ENCODE measurements around the gene MIF. TPM values are rescaled to one million over a fixed set of nuclear protein-coding genes. Genes with fewer than 3 reads are reported as not detected.

The MIF gene
- total and polyA plus RNA-seq, 2 donors from 2014 or later, result 505 to 1,211 TPM

DNA sequence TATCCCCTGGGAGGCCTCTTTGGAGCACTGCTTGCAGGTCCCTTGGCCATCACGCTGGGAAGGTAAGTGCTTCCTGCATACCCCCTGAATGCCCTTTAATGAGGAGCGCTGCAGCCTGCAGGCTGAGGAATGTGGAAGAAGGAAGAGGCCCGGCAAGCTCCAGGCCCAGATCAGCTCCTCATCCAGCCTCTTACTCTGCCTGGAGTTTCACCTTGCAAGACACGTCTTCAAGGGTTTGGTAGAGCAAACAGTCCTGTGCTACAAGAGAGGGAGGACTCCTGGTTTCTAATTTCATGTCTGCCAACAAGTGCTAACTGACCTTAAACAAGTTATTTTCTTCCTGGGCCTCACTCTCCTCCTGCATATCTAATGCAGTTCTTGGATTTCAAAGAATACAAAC is 25.6 kb upstream of the MIF start:
- no peak overlapping the region for H3K9ac ChIP-seq (ENCODE audit: low read length in 3 of 3)
- H3K4me1 ChIP-seq (ENCODE audit: control insufficient read depth in 2 of 3, insufficient read depth in 2 of 3, low read depth in 1 of 3, low read length in 3 of 3), result no peaks in the 10 kb centered on the region
- intact Hi-C loops (cut with DNase I), result no loop called here
- no peak overlapping the region for H3K4me3 ChIP-seq (ENCODE audit: low read length in 3 of 3)
- no peaks in the 10 kb centered on the region for H3K27me3 ChIP-seq (ENCODE audit: control insufficient read depth, insufficient read depth, low read length)
- TF ChIP-seq, protein P1, sequence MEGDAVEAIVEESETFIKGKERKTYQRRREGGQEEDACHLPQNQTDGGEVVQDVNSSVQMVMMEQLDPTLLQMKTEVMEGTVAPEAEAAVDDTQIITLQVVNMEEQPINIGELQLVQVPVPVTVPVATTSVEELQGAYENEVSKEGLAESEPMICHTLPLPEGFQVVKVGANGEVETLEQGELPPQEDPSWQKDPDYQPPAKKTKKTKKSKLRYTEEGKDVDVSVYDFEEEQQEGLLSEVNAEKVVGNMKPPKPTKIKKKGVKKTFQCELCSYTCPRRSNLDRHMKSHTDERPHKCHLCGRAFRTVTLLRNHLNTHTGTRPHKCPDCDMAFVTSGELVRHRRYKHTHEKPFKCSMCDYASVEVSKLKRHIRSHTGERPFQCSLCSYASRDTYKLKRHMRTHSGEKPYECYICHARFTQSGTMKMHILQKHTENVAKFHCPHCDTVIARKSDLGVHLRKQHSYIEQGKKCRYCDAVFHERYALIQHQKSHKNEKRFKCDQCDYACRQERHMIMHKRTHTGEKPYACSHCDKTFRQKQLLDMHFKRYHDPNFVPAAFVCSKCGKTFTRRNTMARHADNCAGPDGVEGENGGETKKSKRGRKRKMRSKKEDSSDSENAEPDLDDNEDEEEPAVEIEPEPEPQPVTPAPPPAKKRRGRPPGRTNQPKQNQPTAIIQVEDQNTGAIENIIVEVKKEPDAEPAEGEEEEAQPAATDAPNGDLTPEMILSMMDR (IDR thresholded peaks at IDR 0.05; ENCODE audit: borderline replicate concordance, extremely low read depth, insufficient read depth), result no peak
- H3K27ac ChIP-seq (ENCODE audit: low read depth in 2 of 2, low read length in 2 of 2), result no peak overlapping the region
- H3K9me3 ChIP-seq (ENCODE audit: control insufficient read depth in 2 of 3, insufficient read depth in 1 of 3, low read length in 3 of 3), result no peaks in the 10 kb centered on the region
- peaks cover 0 to 30% (median 27%) of the 10 kb centered on the region in 3 donors for H3K36me3 ChIP-seq (ENCODE audit: control insufficient read depth in 2 of 3, insufficient read depth in 3 of 3, low read length in 3 of 3)
- DNase-seq, result no peak
- no peak for FAIRE-seq

DNA sequence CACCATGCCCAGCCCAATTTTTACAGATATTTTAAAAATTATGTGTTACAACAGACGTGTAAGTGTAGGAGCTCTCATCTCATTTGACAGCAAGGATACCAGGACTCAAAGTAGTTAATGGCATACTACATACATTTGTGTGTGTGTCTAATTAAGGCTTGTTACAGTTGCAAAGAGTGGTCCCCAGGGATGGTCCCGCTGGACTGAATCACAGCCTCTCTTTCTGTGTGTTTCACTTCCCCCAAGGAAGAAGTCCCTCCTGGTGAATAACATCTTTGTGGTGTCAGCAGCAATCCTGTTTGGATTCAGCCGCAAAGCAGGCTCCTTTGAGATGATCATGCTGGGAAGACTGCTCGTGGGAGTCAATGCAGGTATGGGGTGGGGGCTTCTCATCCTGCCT is 19.3 kb upstream of the MIF start:
- TF ChIP-seq, protein P1 (IDR thresholded peaks at IDR 0.05; ENCODE audit: borderline replicate concordance, extremely low read depth, insufficient read depth), result no peak
- no peak overlapping the region for H3K27ac ChIP-seq (ENCODE audit: low read depth in 2 of 2, low read length in 2 of 2)
- H3K9me3 ChIP-seq (ENCODE audit: control insufficient read depth in 2 of 3, insufficient read depth in 1 of 3, low read length in 3 of 3), result no peaks in the 10 kb centered on the region
- DNase-seq, result peak in 1 of 5 donors; percentile 8
- H3K4me3 ChIP-seq (ENCODE audit: low read length in 3 of 3), result no peak overlapping the region
- peaks cover 5 to 36% (median 10%) of the 10 kb centered on the region in 3 donors for H3K36me3 ChIP-seq (ENCODE audit: control insufficient read depth in 2 of 3, insufficient read depth in 3 of 3, low read length in 3 of 3)
- intact Hi-C loops (cut with DNase I), result no loop called here
- no peak for FAIRE-seq
- no peaks in the 10 kb centered on the region for H3K27me3 ChIP-seq (ENCODE audit: control insufficient read depth, insufficient read depth, low read length)
- H3K9ac ChIP-seq (ENCODE audit: low read length in 3 of 3), result no peak overlapping the region
- peaks cover 0 to 12% (median 5%) of the 10 kb centered on the region in 3 donors for H3K4me1 ChIP-seq (ENCODE audit: control insufficient read depth in 2 of 3, insufficient read depth in 2 of 3, low read depth in 1 of 3, low read length in 3 of 3)

DNA sequence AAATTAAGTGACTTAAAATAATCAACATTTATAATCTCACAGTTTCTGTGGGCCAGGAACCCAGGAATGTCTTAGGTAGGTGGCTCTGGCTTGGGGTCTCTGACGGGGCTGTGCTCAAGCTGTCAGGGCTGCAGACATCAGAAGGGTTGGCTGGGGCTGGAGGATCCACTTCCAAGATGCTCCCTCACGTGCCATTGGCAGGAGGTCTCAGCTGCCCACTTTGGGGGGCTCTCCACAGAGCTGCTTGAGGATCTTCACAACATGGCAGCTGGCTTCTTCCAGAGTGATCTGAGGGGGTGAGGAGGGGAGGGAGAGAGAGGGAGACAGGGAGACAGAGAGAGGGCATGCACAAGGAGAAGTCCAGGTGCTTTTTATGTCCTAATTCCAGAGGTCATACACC is 18.4 kb upstream of the MIF start:
- H3K4me1 ChIP-seq (ENCODE audit: control insufficient read depth in 2 of 3, insufficient read depth in 2 of 3, low read depth in 1 of 3, low read length in 3 of 3), result peaks cover 0 to 12% (median 5%) of the 10 kb centered on the region in 3 donors
- intact Hi-C loops (cut with DNase I), result no loop called here
- H3K27me3 ChIP-seq (ENCODE audit: control insufficient read depth, insufficient read depth, low read length), result no peaks in the 10 kb centered on the region
- H3K9ac ChIP-seq (ENCODE audit: low read length in 3 of 3), result no peak overlapping the region
- peak in 1 of 5 donors; percentile 53 for DNase-seq
- no peak overlapping the region for H3K4me3 ChIP-seq (ENCODE audit: low read length in 3 of 3)
- H3K36me3 ChIP-seq (ENCODE audit: control insufficient read depth in 2 of 3, insufficient read depth in 3 of 3, low read length in 3 of 3), result peaks cover 5 to 31% (median 8%) of the 10 kb centered on the region in 3 donors
- no peak for FAIRE-seq
- no peaks in the 10 kb centered on the region for H3K9me3 ChIP-seq (ENCODE audit: control insufficient read depth in 2 of 3, insufficient read depth in 1 of 3, low read length in 3 of 3)
- no peak overlapping the region for H3K27ac ChIP-seq (ENCODE audit: low read depth in 2 of 2, low read length in 2 of 2)
- TF ChIP-seq, protein P1 (IDR thresholded peaks at IDR 0.05; ENCODE audit: borderline replicate concordance, extremely low read depth, insufficient read depth), result no peak

DNA sequence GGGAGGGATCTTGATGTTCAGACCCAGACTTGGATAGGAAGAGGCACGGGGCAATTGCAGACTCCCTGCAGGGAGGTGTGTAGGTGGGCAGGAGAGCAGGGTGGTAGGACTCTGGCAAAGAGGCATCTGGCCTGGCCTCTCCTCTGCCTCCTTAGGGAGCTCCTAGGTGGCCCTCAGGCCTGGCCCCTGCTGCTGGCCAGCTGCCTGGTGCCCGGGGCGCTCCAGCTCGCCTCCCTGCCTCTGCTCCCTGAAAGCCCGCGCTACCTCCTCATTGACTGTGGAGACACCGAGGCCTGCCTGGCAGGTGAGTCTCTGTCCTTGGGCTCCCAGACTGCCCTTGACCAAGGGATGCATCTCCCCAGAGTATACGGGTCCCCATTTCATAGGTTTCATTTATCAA is 16.6 kb upstream of the MIF start:
- Histone ChIP-seq H3K4me1 (ENCODE audit: control insufficient read depth in 2 of 3, insufficient read depth in 2 of 3, low read depth in 1 of 3, low read length in 3 of 3) (peaks cover 0 to 12% (median 5%) of the 10 kb centered on the region in 3 donors), H3K4me3 (ENCODE audit: low read length in 3 of 3) (no peak overlapping the region), H3K27ac (ENCODE audit: low read depth in 2 of 2, low read length in 2 of 2) (peak overlapping the region in 1 of 2 donors; percentile 67), H3K27me3 (ENCODE audit: control insufficient read depth, insufficient read depth, low read length) (no peaks in the 10 kb centered on the region), H3K9ac (ENCODE audit: low read length in 3 of 3) (no peak overlapping the region), H3K9me3 (ENCODE audit: control insufficient read depth in 2 of 3, insufficient read depth in 1 of 3, low read length in 3 of 3) (no peaks in the 10 kb centered on the region), H3K36me3 (ENCODE audit: control insufficient read depth in 2 of 3, insufficient read depth in 3 of 3, low read length in 3 of 3) (peaks cover 5 to 37% (median 13%) of the 10 kb centered on the region in 3 donors)
- FAIRE-seq (no peak), DNase-seq (peak in 1 of 5 donors; percentile 56)
- intact Hi-C loops (cut with DNase I), result no loop called here
- TF ChIP-seq, protein P1 (IDR thresholded peaks at IDR 0.05; ENCODE audit: borderline replicate concordance, extremely low read depth, insufficient read depth), result no peak
